RWPE2 (cell line): Measurements from ENCODE around the gene BCAN.

Experiments used
- ATAC-seq: fragments of 200-7000 bp; cut with Tn5 transposase; 3 replicates; pipeline ENCODE4 v1.9.1; 2021; ENCODE audit warnings: low read depth
- DNase-seq: peaks from one replicate; pipeline ENCODE4 v3.0.0-alpha.2; 2020; ENCODE audit warnings: low spot score
- H3K27ac ChIP-seq: fragments of 450-650 bp; 2 replicates; pipeline ENCODE4 v1.5.1; 2017; ENCODE audit warnings: mild to moderate bottlenecking; ENCODE audit not compliant: poor library complexity, severe bottlenecking
- H3K27me3 ChIP-seq: fragments of 250-450 bp; sonication (Bioruptor Pico); 2 replicates; pipeline ENCODE4 v1.5.1; 2021; ENCODE audit warnings: mild to moderate bottlenecking, moderate library complexity; ENCODE audit not compliant: insufficient read depth, poor library complexity, severe bottlenecking
- H3K36me3 ChIP-seq: fragments of 250-450 bp; sonication (Bioruptor Pico); 2 replicates; pipeline ENCODE4 v1.5.1; 2020; ENCODE audit warnings: low read depth, mild to moderate bottlenecking, moderate library complexity
- H3K4me1 ChIP-seq: fragments of 250-450 bp; sonication (Bioruptor Pico); 2 replicates; pipeline ENCODE4 v1.5.1; 2021; ENCODE audit warnings: mild to moderate bottlenecking, moderate library complexity; ENCODE audit not compliant: insufficient read depth, poor library complexity, severe bottlenecking
- H3K4me3 ChIP-seq: fragments of 250-450 bp; sonication (Bioruptor Pico); 2 replicates; pipeline ENCODE4 v1.5.1; 2021; ENCODE audit warnings: mild to moderate bottlenecking, moderate library complexity; ENCODE audit not compliant: severe bottlenecking
- H3K9me3 ChIP-seq: fragments of 250-450 bp; sonication (Bioruptor Pico); 2 replicates; pipeline ENCODE4 v1.5.1; 2021; ENCODE audit warnings: mild to moderate bottlenecking, moderate library complexity; ENCODE audit not compliant: severe bottlenecking
- CTCF ChIP-seq: fragments of 450-650 bp; IDR thresholded peaks from one replicate; pipeline ENCODE4 v1.5.1; 2017; ENCODE audit warnings: mild to moderate bottlenecking, moderate library complexity; ENCODE audit not compliant: poor library complexity, severe bottlenecking

Gene BCAN

GRCh38 chr1:156616463-156616862, 25.5 kb upstream of the BCAN start:
- TF ChIP-seq CTCF = no peak
- H3K4me1 ChIP-seq = no peaks in the 10 kb centered on the region
- H3K9me3 ChIP-seq = no peaks in the 10 kb centered on the region
- no peaks in the 10 kb centered on the region for H3K36me3 ChIP-seq
- no peak for DNase-seq
- no peak overlapping the region for H3K27ac ChIP-seq
- peaks cover 32% of the 10 kb centered on the region for H3K27me3 ChIP-seq
- H3K4me3 ChIP-seq = no peak overlapping the region
- ATAC-seq = no peak

GRCh38 chr1:156618853-156619581, 22.9 kb upstream of the BCAN start, which contains the start of gene HAPLN2:
Gene HAPLN2 (plus strand): TSS chr1:156619415. CDS start chr1:156623491, 4,076 bp downstream.
- peak; percentile 48 for TF ChIP-seq CTCF
- peaks cover 37% of the 10 kb centered on the region for H3K27me3 ChIP-seq
- no peaks in the 10 kb centered on the region for H3K36me3 ChIP-seq
- DNase-seq (no peak), ATAC-seq (peak; percentile 49; the same call in 2 of the 3 replicates)
- no peak within 1 kb of the TSS for H3K4me3 ChIP-seq
- no peaks in the 10 kb centered on the region for H3K9me3 ChIP-seq
- H3K27ac ChIP-seq = no peak within 1 kb of the TSS
- H3K4me1 ChIP-seq = no peaks in the 10 kb centered on the region

GRCh38 chr1:156619582-156619955, 22.3 kb upstream of the BCAN start:
- Histone ChIP-seq H3K27me3 (peaks cover 43% of the 10 kb centered on the region), H3K4me3 (no peak overlapping the region)
- no peak for TF ChIP-seq CTCF

GRCh38 chr1:156622581-156623297, 19.2 kb upstream of the BCAN start:
- H3K36me3 ChIP-seq = no peaks in the 10 kb centered on the region
- ATAC-seq (no peak), DNase-seq (no peak)
- no peak overlapping the region for H3K4me3 ChIP-seq
- H3K27me3 ChIP-seq = peaks cover 63% of the 10 kb centered on the region
- no peaks in the 10 kb centered on the region for H3K9me3 ChIP-seq
- H3K27ac ChIP-seq = no peak overlapping the region
- no peaks in the 10 kb centered on the region for H3K4me1 ChIP-seq
- TF ChIP-seq CTCF = no peak

More at GRCh38 chr1:156619582-156619955, 22.3 kb upstream of the BCAN start:
- Histone ChIP-seq H3K27ac (no peak overlapping the region), H3K4me1 (no peaks in the 10 kb centered on the region), H3K36me3 (no peaks in the 10 kb centered on the region), H3K9me3 (no peaks in the 10 kb centered on the region)
- ATAC-seq (no peak), DNase-seq (no peak)
